GM18951 (cell line): ENCODE measurements around the gene USP54.

Source experiments
- POLR2A ChIP-seq: IDR thresholded peaks from 4 replicates; pipeline ENCODE4 v1.6.1; 2011; ENCODE audit warnings: mild to moderate bottlenecking; ENCODE audit not compliant: insufficient read length, insufficient read depth; ENCODE audit errors: extremely low read depth
- in situ Hi-C: fragments of 300-500 bp; cut with MboI; formaldehyde crosslinking; loops from one replicate; pipeline ENCODE4 v1.12.0; 2022; ENCODE audit warnings: low sequenced_read_pairs, mixed read lengths, inconsistent platforms; ENCODE audit not compliant: unreplicated experiment

Gene USP54

GRCh38 chr10:73460897-73461296 lies 130.2 kb downstream of the USP54 start:
- no peak for TF ChIP-seq POLR2A
- in situ Hi-C loops: no loop called here

- TF ChIP-seq POLR2A: no peak
- in situ Hi-C loops: no loop called here
These were observed 131.3 kb downstream of the USP54 start for GRCh38 chr10:73459683-73460314.

- in situ Hi-C loops: no loop called here
- TF ChIP-seq POLR2A: no peak
These were observed 134.8 kb downstream of the USP54 start for GRCh38 chr10:73456187-73456890.

- no peak for TF ChIP-seq POLR2A
- in situ Hi-C loops: no loop called here
These were observed 142.0 kb downstream of the USP54 start for GRCh38 chr10:73449113-73449512.

- in situ Hi-C loops: no loop called here
- TF ChIP-seq POLR2A: no peak
These were observed 142.8 kb downstream of the USP54 start for GRCh38 chr10:73448384-73448783.
